Adrenal gland (tissue), 12 donors: ENCODE measurements around the gene UTF1. TPM values are rescaled to one million over a fixed set of nuclear protein-coding genes. Genes with fewer than 3 reads are reported as not detected.

Experiments used
- DNase-seq, 7 donors: peaks; one replicate each; pipeline ENCODE4 v3.0.0-alpha.2; 2019 to 2020
- H3K27ac ChIP-seq, 5 donors: fragments of 200-600 bp; sonication (generic) in 4 of 5; 1 replicate in 3 of 5; 2 replicates in 2 of 5; pipeline versions ENCODE4 v1.5.1 to v1.8.0; 2016 to 2020; ENCODE audit warnings: mild to moderate bottlenecking in 1 of 5
- H3K27me3 ChIP-seq: fragments of 200-600 bp; 2 replicates; pipeline ENCODE4 v1.8.0; 2021
- H3K36me3 ChIP-seq, 2 donors: fragments of 200-600 bp; replicated peaks in 1 of 2; 1 replicate in 1 of 2; 2 replicates in 1 of 2; pipeline versions ENCODE4 v1.5.1 to v1.8.0; 2018 to 2022
- H3K4me1 ChIP-seq, 2 donors: fragments of 200-600 bp; replicated peaks in 1 of 2; 1 replicate in 1 of 2; 2 replicates in 1 of 2; pipeline versions ENCODE4 v1.5.1 to v1.8.0; 2018 to 2021
- H3K4me3 ChIP-seq, 4 donors: fragments of 200-600 bp; sonication (generic) in 3 of 4; one replicate each; pipeline ENCODE4 v1.5.1; 2016 to 2018
- H3K9me3 ChIP-seq, 3 donors: fragments of 200-600 bp; sonication (generic) in 1 of 3; replicated peaks in 1 of 3; 1 replicate in 2 of 3; 2 replicates in 1 of 3; pipeline versions ENCODE4 v1.5.1 to v1.8.0; 2016 to 2021
- POLR2A ChIP-seq, 2 donors: fragments of 450-650 bp; IDR thresholded peaks; one replicate each; pipeline ENCODE4 v1.6.1; 2017; ENCODE audit warnings: antibody characterized with exemption in 2 of 2, mild to moderate bottlenecking in 2 of 2, moderate library complexity in 1 of 2
- WGBS, 4 donors: extraction: QIAGEN DNeasy Blood & Tissue Kit in 2 of 4; methylation state at CpG; one replicate each; pipeline versions ENCODE4 v1.1.5 to v1.1.7; 2013 to 2017; 5-methylcytosine and 5-hydroxymethylcytosine counted together
- intact Hi-C, 2 donors: fragments of 100-400 bp; cut with DNase I; formaldehyde crosslinking; loops; one replicate each; pipeline versions ENCODE4 v1.14.1 to v1.15.0; 2022 to 2023
- microRNA counts, 2 donors: library from miRNA; unstranded; fragments of <30 nt; microRNA quantifications; one replicate each; lab custom pipeline; 2016
- microRNA-seq, 3 donors: library from miRNA; unstranded; fragments of <30 nt; microRNA quantifications; one replicate each; pipeline ENCODE4, GENCODE V29; 2017 to 2020
- polyA plus RNA-seq, 3 donors: library from polyadenylated mRNA; stranded (reverse); fragments of 200-250 nt in 2 of 3; fragments of 350-450 nt in 1 of 3; fragmentation: Illumina TruSeq in 1 of 3; extraction: RNeasy Lipid Tissue Mini Kit (QIAGEN cat#74804) in 1 of 3; gene quantifications; one replicate each; pipeline ENCODE4 v1.2.3, GENCODE V29; 2013 to 2014
- total RNA-seq, 9 donors: library from RNA; depleted of rRNA in 4 of 9; stranded (reverse); fragments of >200 nt in 4 of 9; fragments of 120-200 nt in 1 of 9; fragmentation: NEBNext Ultra II Directional in 1 of 9; extraction: Animal tissue kit (Norgen Biotek cat#: 25700) in 1 of 9; gene quantifications; one replicate each; pipeline versions ENCODE4 v1.1.0 to v1.2.4, GENCODE V29; 2013 to 2023
- TF ChIP-seq, protein P1 (sequence below), 6 experiments: fragments of 450-650 bp in 4 of 6; fragments of 200-600 bp in 2 of 6; sonication (generic) in 1 of 6; IDR thresholded peaks; 1 replicate in 5 of 6; 2 replicates in 1 of 6; pipeline versions ENCODE4 v1.5.1 to v1.8.0; 2016 to 2021; ENCODE audit warnings: antibody characterized with exemption in 6 of 6, mild to moderate bottlenecking in 2 of 6, moderate library complexity in 1 of 6
- donor health status: healthy with polysubstance abuse.
- donor health status: Bipolar disorder and iron deficiency.
- donor health status: DM: yes; HTN: yes; CAD: no.
- donor health status: DM: no; HTN: no; CAD: no.
- donor health status: DM: no; HTN: no; CAD: no.
- donor health status: DM: yes; HTN: yes; CAD: no.

UTF1 gene
- total and polyA plus RNA-seq, 12 donors, result 0.19 to 0.24 TPM; not detected in 10

DNA sequence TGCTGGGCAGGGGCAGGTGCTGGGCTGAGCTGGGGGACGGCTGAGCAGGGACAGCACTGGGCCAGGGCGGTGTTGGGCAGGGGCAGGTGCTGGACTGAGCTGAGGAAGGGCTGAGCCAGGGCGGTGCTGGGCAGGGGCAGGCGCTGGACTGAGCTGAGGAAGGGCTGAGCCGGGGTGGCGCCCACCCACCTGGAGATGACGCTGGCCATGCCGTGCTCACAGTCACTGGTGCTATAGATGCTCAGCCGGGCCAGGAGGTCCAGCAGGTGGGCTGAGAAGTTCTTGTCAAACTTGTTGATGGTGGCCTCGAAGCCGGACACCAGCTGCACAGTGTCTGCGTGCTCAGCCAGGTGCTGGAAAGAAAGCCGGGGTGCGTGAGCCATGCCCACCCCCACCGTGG is 51.1 kb downstream of the UTF1 start:
- WGBS, 4 donors, result 91 to 95% (median 94%) methylated on average over 9 to 14 of the region's 15 CpGs
- H3K27ac ChIP-seq, result no peak overlapping the region
- no peak for TF ChIP-seq POLR2A (IDR thresholded peaks at IDR 0.05)
- TF ChIP-seq, protein P1, sequence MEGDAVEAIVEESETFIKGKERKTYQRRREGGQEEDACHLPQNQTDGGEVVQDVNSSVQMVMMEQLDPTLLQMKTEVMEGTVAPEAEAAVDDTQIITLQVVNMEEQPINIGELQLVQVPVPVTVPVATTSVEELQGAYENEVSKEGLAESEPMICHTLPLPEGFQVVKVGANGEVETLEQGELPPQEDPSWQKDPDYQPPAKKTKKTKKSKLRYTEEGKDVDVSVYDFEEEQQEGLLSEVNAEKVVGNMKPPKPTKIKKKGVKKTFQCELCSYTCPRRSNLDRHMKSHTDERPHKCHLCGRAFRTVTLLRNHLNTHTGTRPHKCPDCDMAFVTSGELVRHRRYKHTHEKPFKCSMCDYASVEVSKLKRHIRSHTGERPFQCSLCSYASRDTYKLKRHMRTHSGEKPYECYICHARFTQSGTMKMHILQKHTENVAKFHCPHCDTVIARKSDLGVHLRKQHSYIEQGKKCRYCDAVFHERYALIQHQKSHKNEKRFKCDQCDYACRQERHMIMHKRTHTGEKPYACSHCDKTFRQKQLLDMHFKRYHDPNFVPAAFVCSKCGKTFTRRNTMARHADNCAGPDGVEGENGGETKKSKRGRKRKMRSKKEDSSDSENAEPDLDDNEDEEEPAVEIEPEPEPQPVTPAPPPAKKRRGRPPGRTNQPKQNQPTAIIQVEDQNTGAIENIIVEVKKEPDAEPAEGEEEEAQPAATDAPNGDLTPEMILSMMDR (IDR thresholded peaks at IDR 0.05), result no peak
- no peak for DNase-seq
- peaks cover 0 to 26% of the 10 kb centered on the region in 2 donors for H3K4me1 ChIP-seq
- H3K4me3 ChIP-seq, result no peak overlapping the region
- intact Hi-C loops, result no loop called here
- no peaks in the 10 kb centered on the region for H3K9me3 ChIP-seq
- H3K36me3 ChIP-seq, result peaks cover 0 to 61% of the 10 kb centered on the region in 2 donors
- no peaks in the 10 kb centered on the region for H3K27me3 ChIP-seq

MicroRNA genes within 50 kb of the gene (microRNA counts, 767-probe panel; counts per million panel counts)
- 0 counts per million in 2 donors for microRNA hsa-miR-202-3p (lab: Ali Mortazavi, UCI)

Small RNAs within 50 kb of the gene (microRNA-seq; reads per million reads assigned to microRNA genes)
- gene MIR202, result 980 to 3,193 (median 1,463) reads per million in 3 donors

Other genes starting within 250 kb of the UTF1 start
- 1 to 10 TPM in 3 of 9 donors, under 1 TPM in 4, not detected in 2; 0.06 to 6.8 (median 0.33) TPM for gene ADGRA1, start 142.3 kb upstream of the UTF1 start, total RNA-seq
- 1 to 10 TPM; 2.2 to 8.2 (median 4.5) TPM for gene ADGRA1, start 142.3 kb upstream of the UTF1 start, polyA plus RNA-seq
- gene KNDC1, start 70.0 kb upstream of the UTF1 start, total RNA-seq, result 10 to 100 TPM in 8 of 9 donors, 1 to 10 TPM in 1; 9.7 to 93.4 (median 40.7) TPM
- 10 to 100 TPM in 2 of 3 donors, 1 to 10 TPM in 1; 1.0 to 53.2 (median 19.2) TPM for gene KNDC1, start 70.0 kb upstream of the UTF1 start, polyA plus RNA-seq
- 1 to 10 TPM in 6 of 9 donors, under 1 TPM in 3; 0.06 to 3.0 (median 1.3) TPM for gene VENTX, start 7.6 kb downstream of the UTF1 start, total RNA-seq
- 1 to 10 TPM in 2 of 3 donors, under 1 TPM in 1; 0.26 to 4.4 (median 1.7) TPM for gene VENTX, start 7.6 kb downstream of the UTF1 start, polyA plus RNA-seq
- 1 to 10 TPM in 8 of 9 donors, under 1 TPM in 1; 0.61 to 5.3 (median 3.4) TPM for gene ADAM8, start 46.7 kb downstream of the UTF1 start, total RNA-seq
- gene ADAM8, start 46.7 kb downstream of the UTF1 start, polyA plus RNA-seq, result 1 to 10 TPM in 2 of 3 donors, under 1 TPM in 1; 0.66 to 7.7 (median 5.2) TPM
- 10 to 100 TPM; 30.9 to 77.8 (median 61.1) TPM for gene TUBGCP2, start 78.7 kb downstream of the UTF1 start, total RNA-seq
- gene TUBGCP2, start 78.7 kb downstream of the UTF1 start, polyA plus RNA-seq, result 100 to 1,000 TPM in 2 of 3 donors, 10 to 100 TPM in 1; 54.1 to 234 (median 145) TPM
- 10 to 100 TPM; 19.6 to 45.4 (median 38.3) TPM for gene ZNF511, start 78.7 kb downstream of the UTF1 start, total RNA-seq
- 100 to 1,000 TPM in 2 of 3 donors, 10 to 100 TPM in 1; 20.0 to 146 (median 102) TPM for gene ZNF511, start 78.7 kb downstream of the UTF1 start, polyA plus RNA-seq
- gene CALY, start 106.7 kb downstream of the UTF1 start, total RNA-seq, result 10 to 100 TPM in 2 of 9 donors, 1 to 10 TPM in 2, under 1 TPM in 1, not detected in 4; 0.55 to 21.5 (median 7.0) TPM
- 10 to 100 TPM in 2 of 3 donors, 1 to 10 TPM in 1; 6.0 to 30.7 (median 18.3) TPM for gene CALY, start 106.7 kb downstream of the UTF1 start, polyA plus RNA-seq
- under 1 TPM in 1 of 9 donors, not detected in 8; 0.46 TPM for gene PRAP1, start 117.2 kb downstream of the UTF1 start, total RNA-seq
- gene PRAP1, start 117.2 kb downstream of the UTF1 start, polyA plus RNA-seq, result under 1 TPM in 2 of 3 donors, not detected in 1; 0.44 to 0.88 TPM
- 10 to 100 TPM in 7 of 9 donors, 1 to 10 TPM in 2; 6.2 to 47.9 (median 14.0) TPM for gene FUOM, start 127.8 kb downstream of the UTF1 start, total RNA-seq
- 10 to 100 TPM in 2 of 3 donors, 1 to 10 TPM in 1; 4.8 to 35.7 (median 22.6) TPM for gene FUOM, start 127.8 kb downstream of the UTF1 start, polyA plus RNA-seq
- gene ECHS1, start 143.1 kb downstream of the UTF1 start, total RNA-seq, result 100 to 1,000 TPM; 133 to 280 (median 146) TPM
- gene ECHS1, start 143.1 kb downstream of the UTF1 start, polyA plus RNA-seq, result 100 to 1,000 TPM in 2 of 3 donors, 10 to 100 TPM in 1; 74.4 to 126 (median 126) TPM
- gene PAOX, start 149.0 kb downstream of the UTF1 start, total RNA-seq, result 10 to 100 TPM in 3 of 9 donors, 1 to 10 TPM in 6; 2.3 to 34.4 (median 7.1) TPM
- gene PAOX, start 149.0 kb downstream of the UTF1 start, polyA plus RNA-seq, result 10 to 100 TPM in 1 of 3 donors, 1 to 10 TPM in 2; 1.0 to 10.6 (median 5.5) TPM
- gene MTG1, start 163.9 kb downstream of the UTF1 start, total RNA-seq, result 10 to 100 TPM; 24.0 to 68.6 (median 45.7) TPM
- 100 to 1,000 TPM in 1 of 3 donors, 10 to 100 TPM in 2; 44.1 to 118 (median 88.1) TPM for gene MTG1, start 163.9 kb downstream of the UTF1 start, polyA plus RNA-seq
- gene SPRN, start 194.4 kb downstream of the UTF1 start, total RNA-seq, result 1 to 10 TPM in 1 of 9 donors, under 1 TPM in 5, not detected in 3; 0.10 to 1.2 (median 0.44) TPM
- 1 to 10 TPM in 1 of 3 donors, under 1 TPM in 2; 0.54 to 1.8 (median 0.60) TPM for gene SPRN, start 194.4 kb downstream of the UTF1 start, polyA plus RNA-seq
- 1 to 10 TPM in 6 of 9 donors, under 1 TPM in 3; 0.42 to 5.5 (median 2.2) TPM for gene SCART1, start 223.7 kb downstream of the UTF1 start, total RNA-seq
- 1 to 10 TPM in 2 of 3 donors, under 1 TPM in 1; 0.42 to 2.7 (median 1.4) TPM for gene SCART1, start 223.7 kb downstream of the UTF1 start, polyA plus RNA-seq